SK-N-DZ (cell line): ENCODE data around the gene CCDC88C. TPM values are rescaled to one million over a fixed set of nuclear protein-coding genes. Genes with fewer than 3 reads are reported as not detected.
"Not testable (repeated sequence)": the region's sequence is repeated elsewhere in the genome, so short reads cannot be mapped to it uniquely, and the experiment has no call there.

Experiments used
- DNase-seq: peaks from one replicate; pipeline ENCODE4 v3.0.0-alpha.2; 2015; ENCODE audit warnings: low spot score
- polyA plus RNA-seq, 2 experiments: library from polyadenylated mRNA; depleted of rRNA; stranded (reverse); fragments of >200 nt; gene quantifications; 2 replicates each; pipeline ENCODE4 v1.2.3, GENCODE V29; 2014

The CCDC88C gene
- 3.7 and 4.2 TPM in 2 replicates for polyA plus RNA-seq (2014; cell fraction: cytosol; rRNA removed)
- 7.4 and 8.6 TPM in 2 replicates for polyA plus RNA-seq (2014; cell fraction: nucleus; rRNA removed)

DNA sequence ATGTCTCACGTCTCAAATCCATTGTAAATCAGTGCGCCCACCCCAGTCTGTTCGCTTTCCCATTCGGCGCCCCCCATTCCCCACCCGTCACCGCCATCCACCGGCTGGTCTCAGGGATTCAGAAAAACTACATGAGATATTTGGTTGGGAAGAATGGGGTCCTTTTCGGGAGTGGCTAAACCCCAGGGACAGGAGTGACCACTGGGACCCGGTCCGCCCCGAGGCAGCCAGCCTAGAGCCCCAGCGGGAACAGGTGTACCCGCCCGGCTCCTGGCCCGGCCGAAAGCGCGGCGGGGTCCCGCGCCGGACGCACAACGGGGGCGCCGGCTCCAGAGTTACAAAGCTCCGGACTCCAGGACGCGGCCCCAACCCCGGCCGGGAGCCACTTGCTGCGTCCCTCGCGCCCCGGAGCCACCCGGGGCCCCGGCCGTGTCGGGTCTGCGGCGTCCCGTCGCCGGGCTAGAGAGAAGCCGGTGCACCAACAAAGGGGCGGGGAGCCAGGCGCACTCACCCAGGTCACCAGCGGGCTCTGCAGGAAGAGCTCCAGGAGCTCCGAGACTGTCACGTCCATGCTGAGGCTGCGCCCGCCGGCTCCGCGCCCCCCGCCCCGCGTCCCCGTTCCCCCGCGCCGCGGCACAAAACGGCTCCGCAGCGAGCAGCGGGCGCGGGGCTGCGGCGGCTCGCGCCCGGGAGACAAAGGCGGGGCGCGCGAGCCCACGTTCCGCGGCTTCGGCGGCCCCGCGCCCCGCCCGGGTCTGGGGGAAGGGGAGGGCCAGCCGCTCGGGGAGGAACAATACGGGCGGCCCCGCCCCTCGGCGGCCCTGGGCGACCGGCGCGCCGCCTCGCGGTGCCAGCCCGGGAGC, at the start of gene CCDC88C:
TSS of gene CCDC88C (minus strand) at position 701 of the 863 bp plus-strand sequence. CDS start at position 571, 130 bp downstream.
- peak; percentile 27 for DNase-seq

DNA sequence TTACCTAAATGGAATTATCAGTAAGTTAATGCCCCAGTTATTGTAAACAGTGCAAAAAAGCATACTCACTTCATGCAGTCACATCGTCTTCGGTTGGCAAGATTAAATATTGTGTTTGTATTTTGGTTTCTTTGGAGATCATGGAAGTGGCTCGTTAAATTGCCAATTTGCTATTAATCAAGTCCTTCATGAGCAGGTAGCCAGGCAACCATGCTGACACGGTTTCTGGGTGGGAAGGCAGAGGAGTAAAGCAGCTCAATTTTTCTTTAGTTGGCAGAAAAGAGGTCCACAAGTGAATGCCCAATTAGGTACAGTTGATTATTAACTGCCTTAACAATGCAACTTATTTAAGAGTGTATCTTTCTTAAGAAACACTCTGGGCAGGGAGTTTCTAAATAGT, 48.6 kb upstream of the CCDC88C start:
- DNase-seq: no peak

DNA sequence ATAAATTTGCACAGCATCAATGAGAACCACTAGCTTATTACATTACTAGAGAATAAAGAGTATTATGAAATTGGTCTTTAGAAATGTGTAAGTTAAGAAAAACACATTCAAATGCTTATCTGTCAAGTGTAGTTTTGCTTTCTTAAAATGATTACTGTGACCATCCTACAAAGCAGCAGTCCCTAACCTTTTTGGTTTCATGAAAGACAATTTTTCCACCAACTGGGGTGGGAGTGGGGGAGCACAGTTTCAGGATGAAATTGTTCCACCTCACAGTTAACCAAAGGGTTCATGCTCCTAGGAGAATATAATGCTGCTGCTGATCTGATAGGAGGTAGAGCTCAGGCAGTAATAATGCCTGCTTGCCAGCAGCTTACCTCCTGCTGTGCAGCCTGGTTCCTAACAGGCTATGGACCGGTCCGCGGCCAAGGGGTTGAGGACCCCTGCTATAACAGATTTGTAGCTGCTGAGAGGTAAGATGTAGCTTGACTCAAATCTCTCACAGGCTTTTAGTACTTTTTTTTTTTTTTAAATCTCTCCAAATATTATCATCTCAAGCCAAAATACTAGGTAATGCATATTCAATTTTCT, 47.1 kb upstream of the CCDC88C start:
- DNase-seq: no peak

DNA sequence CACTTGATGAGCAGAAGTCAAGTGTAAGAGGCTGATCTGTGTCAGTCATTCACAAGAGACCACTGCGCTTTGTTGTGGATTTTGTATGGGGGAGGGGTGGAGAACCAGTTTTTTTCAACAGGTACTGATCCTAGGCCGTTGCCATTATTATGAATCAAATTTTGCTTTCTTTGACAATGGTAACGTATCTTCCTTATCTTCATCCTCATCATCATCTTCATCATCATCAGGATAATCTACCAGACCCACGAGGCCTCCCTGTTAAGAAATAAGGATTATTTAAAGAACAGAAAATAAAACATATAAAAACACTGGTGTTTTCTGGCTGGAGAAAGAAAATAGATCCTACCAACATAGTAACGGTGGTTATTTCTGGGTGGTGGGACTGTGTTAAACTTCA, 41.0 kb upstream of the CCDC88C start:
- no peak for DNase-seq

GRCh38 chr14:91456283-91456682, 38.7 kb upstream of the CCDC88C start:
- no peak for DNase-seq

DNA sequence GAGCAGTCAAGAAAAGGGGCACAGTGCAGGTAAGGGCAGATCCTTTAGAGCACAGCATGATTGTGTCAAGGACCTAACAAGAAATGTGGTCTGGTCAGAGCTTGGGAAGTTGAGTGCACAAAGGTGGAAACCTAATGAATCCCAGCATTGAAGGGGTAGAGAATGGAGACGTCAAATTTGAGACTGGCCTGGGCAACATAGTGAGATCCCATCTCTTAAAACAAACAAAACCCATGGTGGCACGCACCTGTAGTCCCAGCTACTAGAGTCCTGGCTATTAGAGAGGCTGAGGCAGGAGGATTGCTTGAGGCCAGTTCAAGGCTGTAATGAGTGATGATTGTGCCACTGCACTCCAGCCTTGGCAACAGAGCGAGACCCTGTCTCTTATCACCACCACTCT, 37.0 kb upstream of the CCDC88C start:
- no peak for DNase-seq

DNA sequence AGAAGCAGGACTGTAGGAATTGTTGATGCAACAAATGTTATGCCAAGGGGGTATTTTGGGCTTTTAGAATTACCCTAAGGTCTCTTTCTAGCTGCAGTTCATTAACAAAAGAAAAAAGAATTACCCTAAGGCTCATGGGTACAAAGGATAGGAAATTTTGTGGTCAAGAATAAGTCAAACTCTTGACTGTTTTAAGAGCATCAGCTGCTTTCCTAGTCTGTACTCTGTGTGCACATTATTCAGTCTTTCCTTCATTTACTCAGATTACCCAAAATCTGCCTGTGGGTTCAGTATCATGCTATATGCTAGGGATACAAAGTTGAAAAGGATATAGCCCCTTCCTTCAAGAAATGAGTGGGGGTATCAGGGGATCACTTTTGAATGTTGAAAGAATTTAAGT, 36.5 kb upstream of the CCDC88C start:
- DNase-seq: no peak

DNA sequence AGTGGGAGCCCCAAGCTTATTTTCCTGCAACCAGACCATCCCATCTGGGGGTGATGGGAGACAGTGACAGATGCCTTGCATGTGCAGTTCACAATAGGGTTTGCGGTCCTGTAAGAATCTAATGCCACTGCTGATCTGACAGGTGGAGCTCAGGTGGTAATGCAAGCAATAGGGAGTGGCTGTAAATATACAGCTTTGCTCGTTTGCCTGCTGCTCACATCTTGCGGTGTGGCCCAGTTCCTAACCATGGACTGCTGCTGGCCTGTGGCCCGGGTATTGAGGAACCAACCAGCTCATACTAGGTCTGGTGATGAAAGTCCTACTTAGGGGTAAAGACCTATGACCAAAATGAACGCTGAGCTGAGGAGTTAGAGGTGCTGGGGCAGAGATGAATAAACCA, 36.1 kb upstream of the CCDC88C start:
- DNase-seq: no peak

DNA sequence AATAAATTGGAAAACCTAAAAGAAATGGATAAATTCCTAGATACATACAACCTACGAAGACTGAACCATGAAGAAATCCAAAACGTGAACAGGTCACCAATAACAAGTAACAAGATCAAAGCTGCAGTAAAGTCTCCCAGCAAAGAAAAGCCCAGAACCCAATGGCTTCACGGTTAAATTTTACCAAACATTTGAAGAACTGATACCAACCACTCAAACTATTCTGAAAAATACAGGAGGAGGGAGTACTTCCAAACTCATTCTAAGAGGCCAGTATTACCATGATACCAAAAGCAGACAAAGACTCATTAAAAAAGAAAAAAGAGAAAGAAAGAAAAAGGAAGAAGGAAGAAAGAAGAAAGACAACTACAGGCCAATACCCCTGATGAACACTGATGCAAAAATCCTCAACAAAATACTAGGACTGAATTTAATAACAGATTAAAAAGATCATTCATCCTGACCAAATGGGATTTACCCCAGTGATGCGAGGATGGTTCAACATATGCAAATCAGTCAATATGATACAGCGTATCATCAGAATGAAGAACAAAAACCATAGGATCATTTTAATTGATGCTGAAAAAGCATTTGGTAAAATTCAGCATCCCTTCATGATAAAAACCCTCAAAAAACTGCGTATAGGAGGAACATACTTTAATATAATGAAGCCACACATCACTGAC, 26.9 kb upstream of the CCDC88C start:
- no peak for DNase-seq

- DNase-seq: no peak
Measured at GRCh38 chr14:91439345-91439744, 21.7 kb upstream of the CCDC88C start.

GRCh38 chr14:91438845-91439244, 21.2 kb upstream of the CCDC88C start:
- no peak for DNase-seq

DNA sequence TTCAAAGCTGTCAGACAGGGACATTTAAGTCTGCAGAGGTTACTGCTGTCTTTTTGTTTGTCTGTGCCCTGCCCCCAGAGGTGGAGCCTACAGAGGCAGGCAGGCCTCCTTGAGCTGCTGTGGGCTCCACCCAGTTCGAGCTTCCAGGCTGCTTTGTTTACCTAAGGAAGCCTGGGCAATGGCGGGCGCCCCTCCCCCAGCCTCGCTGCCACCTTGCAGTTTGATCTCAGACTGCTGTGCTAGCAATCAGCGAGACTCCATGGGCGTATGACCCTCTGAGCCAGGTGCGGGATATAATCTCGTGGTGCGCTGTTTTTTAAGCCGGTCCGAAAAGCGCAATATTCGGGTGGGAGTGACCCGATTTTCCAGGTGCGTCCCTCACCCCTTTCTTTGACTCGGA, 18.6 kb upstream of the CCDC88C start:
- DNase-seq: not testable (repeated sequence)

GRCh38 chr14:91429385-91429784, 11.8 kb upstream of the CCDC88C start:
- no peak for DNase-seq

DNA sequence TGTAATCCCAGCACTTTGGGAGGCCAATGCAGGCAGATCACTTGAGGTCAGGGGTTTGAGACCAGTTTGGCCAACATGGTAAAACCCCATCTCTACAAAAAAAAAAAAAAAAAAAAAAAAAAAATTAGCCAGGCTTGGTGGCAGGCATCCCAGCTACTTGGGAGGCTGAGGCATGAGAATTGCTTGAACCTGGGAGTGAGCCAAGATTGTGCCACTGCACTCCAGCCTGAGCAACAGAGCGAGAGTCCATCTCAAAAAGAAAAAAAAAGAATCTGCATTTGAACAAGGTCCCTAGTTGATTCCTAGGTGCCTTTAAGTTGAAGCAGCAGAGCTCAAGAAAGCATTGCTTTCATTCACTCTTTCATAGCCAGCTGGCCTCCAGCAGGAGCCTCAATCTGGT, 11.3 kb upstream of the CCDC88C start:
- not testable (repeated sequence) for DNase-seq

DNA sequence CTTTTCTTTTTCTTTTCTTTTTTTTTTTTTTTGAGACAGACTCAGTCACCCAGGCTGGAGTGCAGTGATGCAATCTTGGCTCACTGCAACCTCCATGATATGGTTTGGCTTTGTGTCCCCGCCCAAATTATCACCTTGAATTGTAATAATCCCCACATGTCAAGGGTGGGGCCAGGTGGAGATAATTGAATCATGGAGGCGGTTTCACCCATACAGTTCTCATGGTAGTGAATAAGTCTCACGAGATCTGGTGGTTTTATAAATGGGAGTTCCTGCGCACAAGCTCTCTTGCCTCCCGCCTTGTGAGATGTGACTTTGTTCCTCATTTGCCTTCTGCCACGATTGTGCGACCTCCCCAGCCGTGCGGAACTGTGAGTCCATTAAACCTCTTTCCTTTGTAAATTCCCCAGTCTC, 7.9 kb upstream of the CCDC88C start:
- DNase-seq: not testable (repeated sequence)

DNA sequence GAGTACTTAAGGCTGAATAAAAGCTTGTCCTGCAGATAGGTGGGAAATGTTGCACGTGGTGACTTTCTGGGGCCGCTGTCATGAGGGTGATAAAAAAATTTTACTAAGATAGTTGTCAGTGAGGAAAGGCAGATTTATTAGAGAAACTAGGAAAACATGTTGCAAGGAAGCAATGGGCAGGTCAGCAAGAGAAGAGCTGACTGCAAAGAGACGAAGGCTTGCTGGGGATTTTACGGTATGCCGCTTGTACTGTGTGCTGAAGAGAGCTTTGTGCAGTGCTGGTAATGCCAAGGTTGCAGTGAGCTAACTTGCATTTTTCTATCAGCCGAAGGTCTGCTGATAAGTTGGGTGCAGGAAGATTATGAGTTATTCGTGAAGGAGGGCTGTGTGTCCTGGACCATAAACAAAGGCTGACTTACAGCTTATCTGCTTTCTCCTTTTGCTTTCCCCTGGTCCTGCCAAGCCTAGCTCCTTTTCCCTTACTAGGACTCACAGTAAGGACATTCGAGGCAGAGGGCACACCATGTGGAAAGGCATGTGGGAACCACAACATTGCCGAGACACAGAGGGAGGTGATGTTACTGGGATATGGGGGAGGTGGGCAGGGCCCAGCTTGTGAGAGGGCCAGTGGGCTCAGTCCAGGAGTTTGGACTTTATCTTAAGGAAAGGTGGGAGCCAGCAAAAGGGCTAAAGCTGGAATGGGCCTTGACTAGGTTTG, 7.4 kb upstream of the CCDC88C start:
- no peak for DNase-seq

DNA sequence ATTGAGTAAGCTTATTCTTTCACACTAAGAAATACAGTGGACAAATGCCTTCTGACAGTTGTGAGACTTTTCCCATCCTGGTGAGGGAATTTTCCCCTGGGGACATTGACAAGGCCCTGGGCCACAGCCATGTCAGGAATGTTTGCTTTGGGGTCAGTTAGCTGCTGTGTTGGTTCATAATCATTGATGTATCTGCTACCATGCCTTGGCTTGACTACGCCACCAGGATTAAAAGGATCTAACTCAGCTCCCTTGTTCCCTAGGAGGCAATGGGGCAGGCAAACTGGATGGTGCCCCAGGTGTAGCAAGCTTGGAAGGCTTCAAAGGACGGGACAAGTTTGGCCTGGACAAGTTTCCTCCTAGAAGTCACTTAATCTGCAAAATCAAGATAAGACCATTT, 3.1 kb upstream of the CCDC88C start:
- DNase-seq: no peak

DNA sequence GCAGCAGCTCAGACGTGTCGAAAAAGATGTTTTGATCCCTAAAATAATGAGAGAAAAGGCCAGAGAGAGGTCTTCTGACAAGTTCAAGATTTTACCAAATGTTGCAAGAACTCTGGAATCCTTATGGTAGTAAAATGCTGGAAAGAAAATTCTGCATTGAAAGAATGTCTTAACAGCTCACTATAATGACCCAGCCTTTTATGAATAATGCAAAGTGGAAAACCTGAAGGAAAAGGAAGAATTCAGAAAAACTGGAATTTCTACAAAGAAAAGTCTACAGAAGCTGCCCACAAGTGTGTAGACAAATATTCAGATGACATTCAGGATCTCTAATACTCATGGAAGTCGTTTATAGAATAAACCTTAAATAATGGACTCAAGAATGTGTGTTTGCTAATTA, 1.8 kb upstream of the CCDC88C start:
- DNase-seq: no peak

- no peak for DNase-seq
Measured at GRCh38 chr14:91419044-91419397, 1.4 kb upstream of the CCDC88C start.

- DNase-seq: peak; percentile 32
Measured at GRCh38 chr14:91418387-91419043, 895 bp upstream of the CCDC88C start.

GRCh38 chr14:91417983-91418386, 365 bp upstream of the CCDC88C start:
- peak; percentile 25 for DNase-seq
